Measurements from ENCODE around the gene HMCN1.

DNA sequence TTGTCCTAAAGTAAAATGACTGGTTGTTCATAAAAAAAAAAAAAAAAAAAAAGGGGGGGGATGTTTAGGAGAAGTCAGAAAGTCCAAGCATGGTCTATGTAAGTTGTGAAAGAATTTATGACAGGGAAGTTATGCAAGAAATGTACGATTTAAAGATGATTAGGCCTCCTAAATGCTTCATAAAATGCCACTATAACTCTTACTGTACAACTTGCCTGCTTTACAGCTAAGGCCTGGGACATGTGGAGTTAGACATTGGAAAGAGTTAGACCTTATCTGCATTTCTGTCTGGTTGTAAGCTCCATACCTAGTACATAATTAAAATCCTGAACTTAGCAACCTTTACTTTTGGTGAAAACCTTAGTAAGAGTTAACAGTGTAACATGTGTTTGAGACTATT, 490.9 kb downstream of the HMCN1 start:
- TF ChIP-seq CTCF (IDR thresholded peaks at IDR 0.05) (no peak), POLR2A (IDR thresholded peaks at IDR 0.05) (no peak), EP300 (IDR thresholded peaks at IDR 0.05) (no peak), POLR2AphosphoS5 (IDR thresholded peaks at IDR 0.05) (no peak)
